Endothelial cell of umbilical vein (primary cell): ENCODE results near the gene CXCL9. TPM values are rescaled to one million over a fixed set of nuclear protein-coding genes. Genes with fewer than 3 reads are reported as not detected.

Source experiments
- BruUV-seq: library from RNA; stranded (reverse); fragments of 400-500 nt; replicated peaks from 2 replicates; lab custom pipeline; 2021; lab: Mats Ljungman, UMichigan
- CTCF ChIA-PET: fragments of 300-600, 350-600 bp; sonication (Branson Sonifier 250); formaldehyde crosslinking; loops from one replicate; lab custom pipeline; 2021; ENCODE audit warnings: antibody characterized with exemption, inconsistent platforms; lab: Charles Lee
- POLR2A ChIA-PET: fragments of 300-600, 350-600 bp; sonication (Branson Sonifier 250); formaldehyde crosslinking; loops from one replicate; lab custom pipeline; 2021; ENCODE audit warnings: antibody characterized with exemption, inconsistent platforms; lab: Charles Lee
- DNase-seq: peaks from one replicate; pipeline ENCODE4 v3.0.0-alpha.2; 2011; ENCODE audit warnings: low read depth, low spot score
- FAIRE-seq: peaks from 2 replicates; lab custom pipeline; 2011; peaks lifted over from hg19 to GRCh38; lab: Jason Lieb, UNC
- H2AFZ ChIP-seq: 2 replicates; pipeline ENCODE4 v1.6.0; 2012; ENCODE audit warnings: low read depth, low read length, control low read depth, inconsistent platforms
- H3K27ac ChIP-seq: 2 replicates; pipeline ENCODE4 v1.5.1; 2011; ENCODE audit warnings: low read depth, mild to moderate bottlenecking, control low read depth, low read length, moderate library complexity; ENCODE audit not compliant: insufficient read depth
- H3K27me3 ChIP-seq, 2 experiments: 2 replicates each; pipeline versions ENCODE4 v1.6.0 to v1.6.1; 2011; ENCODE audit warnings: low read length in 2 of 2, mixed read lengths in 1 of 2; ENCODE audit not compliant: control insufficient read depth in 2 of 2, insufficient read depth in 2 of 2
- H3K36me3 ChIP-seq, 2 experiments: 2 replicates in 1 of 2; 3 replicates in 1 of 2; pipeline ENCODE4 v1.5.1; 2011; ENCODE audit warnings: low read length in 2 of 2, mild to moderate bottlenecking in 1 of 2, moderate library complexity in 1 of 2; ENCODE audit not compliant: control insufficient read depth in 2 of 2, insufficient read depth in 2 of 2; ENCODE audit errors: extremely low read depth in 1 of 2
- H3K4me1 ChIP-seq: 3 replicates; pipeline ENCODE4 v1.5.1; 2011; ENCODE audit warnings: mild to moderate bottlenecking, low read length; ENCODE audit not compliant: control insufficient read depth, insufficient read depth; ENCODE audit errors: extremely low read depth
- H3K4me2 ChIP-seq: 2 replicates; pipeline ENCODE4 v1.6.1; 2011; ENCODE audit warnings: low read length, control low read depth, mixed read lengths; ENCODE audit not compliant: insufficient read depth
- H3K4me3 ChIP-seq, 3 experiments: fragments of 200-600 bp in 1 of 3; sonication (generic), shearing (Covaris generic) in 1 of 3; replicated peaks in 1 of 3; 2 replicates each; pipeline ENCODE4 v1.5.1; 2011 to 2016; ENCODE audit warnings: control low read depth in 3 of 3, low read length in 3 of 3, mild to moderate bottlenecking in 2 of 3, inconsistent platforms in 1 of 3, low read depth in 1 of 3, moderate library complexity in 1 of 3; ENCODE audit not compliant: insufficient read depth in 1 of 3
- H3K79me2 ChIP-seq: 2 replicates; pipeline ENCODE4 v1.6.0; 2012; ENCODE audit warnings: low read length, inconsistent platforms; ENCODE audit not compliant: control insufficient read depth, insufficient read depth
- H3K9ac ChIP-seq: replicated peaks from 2 replicates; pipeline ENCODE3; 2011; ENCODE audit warnings: low read length, control low read depth; ENCODE audit not compliant: insufficient read depth; ENCODE audit errors: extremely low read depth
- H3K9me1 ChIP-seq: replicated peaks from 3 replicates; pipeline ENCODE4 v1.6.0; 2011; ENCODE audit warnings: mild to moderate bottlenecking, low read length; ENCODE audit not compliant: control insufficient read depth, insufficient read depth; ENCODE audit errors: extremely low read depth
- H3K9me3 ChIP-seq: replicated peaks from 2 replicates; pipeline ENCODE4 v1.5.1; 2012; ENCODE audit warnings: low read length, inconsistent platforms; ENCODE audit not compliant: control insufficient read depth, insufficient read depth
- H4K20me1 ChIP-seq: replicated peaks from 2 replicates; pipeline ENCODE3; 2011; ENCODE audit warnings: mild to moderate bottlenecking, low read length; ENCODE audit not compliant: control insufficient read depth, insufficient read depth; ENCODE audit errors: extremely low read depth
- CTCF ChIP-seq, 2 donors: IDR thresholded peaks; 1 replicate in 1 of 2; 2 replicates in 1 of 2; pipeline ENCODE4 v1.5.1; 2011; ENCODE audit warnings: low read length in 2 of 2, mild to moderate bottlenecking in 2 of 2, moderate library complexity in 2 of 2, control low read depth in 1 of 2, inconsistent platforms in 1 of 2, low read depth in 1 of 2; ENCODE audit not compliant: insufficient read depth in 1 of 2; ENCODE audit errors: extremely low read depth in 1 of 2
- EZH2 ChIP-seq: IDR thresholded peaks from 2 replicates; pipeline ENCODE4 v1.6.1; 2012; ENCODE audit warnings: borderline replicate concordance, low read depth, mild to moderate bottlenecking, moderate library complexity, low read length, inconsistent platforms; ENCODE audit not compliant: severe bottlenecking
- FOS ChIP-seq: IDR thresholded peaks from 2 replicates; pipeline ENCODE4 v1.6.1; 2011; ENCODE audit warnings: mild to moderate bottlenecking, low read length, moderate library complexity, borderline replicate concordance; ENCODE audit not compliant: insufficient read depth
- GATA2 ChIP-seq: IDR thresholded peaks from 2 replicates; pipeline ENCODE4 v1.7.0; 2011; ENCODE audit warnings: low read depth, mild to moderate bottlenecking, moderate library complexity, mixed read lengths, low read length; ENCODE audit not compliant: insufficient read length, insufficient read depth
- JUN ChIP-seq: IDR thresholded peaks from 2 replicates; pipeline ENCODE4 v1.6.1; 2011; ENCODE audit warnings: borderline replicate concordance, low read depth; ENCODE audit not compliant: insufficient read length, insufficient read depth
- MYC ChIP-seq: IDR thresholded peaks from one replicate; pipeline ENCODE4 v1.6.1; 2011; ENCODE audit warnings: mild to moderate bottlenecking, low read depth, low read length
- POLR2A ChIP-seq: IDR thresholded peaks from 2 replicates; pipeline ENCODE4 v1.6.1; 2012; ENCODE audit warnings: low read depth, mild to moderate bottlenecking, control low read depth, low read length
- POLR2AphosphoS5 ChIP-seq: IDR thresholded peaks from 2 replicates; pipeline ENCODE4 v1.6.1; 2012; ENCODE audit warnings: low read depth, mild to moderate bottlenecking, control low read depth, low read length, moderate library complexity; ENCODE audit not compliant: insufficient read depth
- dilution Hi-C: fragments of 300-500 bp; cut with MboI; formaldehyde crosslinking; loops from one replicate; pipeline ENCODE4 v1.15.0; 2019; ENCODE audit warnings: low sequenced_read_pairs; ENCODE audit not compliant: extremely low pct_ligation_motif_present
- intact Hi-C: fragments of 100-400 bp; cut with micrococcal nuclease; formaldehyde crosslinking; loops from one replicate; pipeline ENCODE4 v1.10.0; 2022
- polyA plus RNA-seq, 4 experiments: library from polyadenylated mRNA; depleted of rRNA in 3 of 4; stranded (reverse) in 3 of 4; unstranded in 1 of 4; fragments of >200 nt; gene quantifications; 2 replicates each; pipeline versions ENCODE4 v1.2.1 to v1.2.3, GENCODE V29; 2011 to 2012; ENCODE audit warnings: missing spikeins in 1 of 4
- total RNA-seq: library from RNA; stranded (reverse); gene quantifications from 2 replicates; pipeline ENCODE4 v1.2.3, GENCODE V29; 2021
- TF ChIP-seq, protein P1 (sequence below): IDR thresholded peaks from 2 replicates; pipeline ENCODE4 v1.6.1; 2011; ENCODE audit not compliant: insufficient read depth, insufficient read length

Gene CXCL9
- total and polyA plus RNA-seq, 2 donors (not counting 3 experiments of a cell fraction or from before 2014, with no cell fraction given), result not detected

GRCh38 chr4:76003035-76003434 lies 4.3 kb downstream of the CXCL9 start:
- CTCF ChIA-PET, result no interaction called here
- Histone ChIP-seq H3K27me3 (peaks cover 0 to 9% of the 10 kb centered on the region in 2 experiments), H3K4me2 (no peak overlapping the region), H3K27ac (no peak overlapping the region), H4K20me1 (no peaks in the 10 kb centered on the region), H3K4me3 (no peak overlapping the region), H3K79me2 (no peaks in the 10 kb centered on the region), H3K9me3 (no peaks in the 10 kb centered on the region), H3K36me3 (no peaks in the 10 kb centered on the region), H3K9me1 (no peaks in the 10 kb centered on the region), H2AFZ (no peak overlapping the region), H3K9ac (no peak overlapping the region), H3K4me1 (peaks cover 8% of the 10 kb centered on the region)
- BruUV-seq, result no TSS peak
- TF ChIP-seq GATA2 (no peak), POLR2AphosphoS5 (no peak)
- dilution Hi-C loops, result no loop called here
- intact Hi-C loops, result loop anchor here (2.0 kb wide), 1 partner anchor 26 kb away; no protein-coding TSS in a partner anchor
- POLR2A ChIA-PET, result no interaction called here
- DNase-seq, result no peak
- no peak for FAIRE-seq

GRCh38 chr4:76002176-76002575 lies 5.1 kb downstream of the CXCL9 start:
- Histone ChIP-seq H3K4me2 (peak overlapping the region; percentile 4), H3K4me3 (no peak overlapping the region), H3K9ac (no peak overlapping the region), H3K27ac (peak overlapping the region; percentile 34), H3K27me3 (peaks cover 0 to 9% of the 10 kb centered on the region in 2 experiments), H4K20me1 (no peaks in the 10 kb centered on the region), H2AFZ (peak overlapping the region; percentile 26), H3K9me3 (no peaks in the 10 kb centered on the region), H3K4me1 (peaks cover 8% of the 10 kb centered on the region), H3K9me1 (no peaks in the 10 kb centered on the region), H3K79me2 (no peaks in the 10 kb centered on the region), H3K36me3 (no peaks in the 10 kb centered on the region)
- dilution Hi-C loops (no loop called here), intact Hi-C loops (loop anchor here (2.0 kb wide), 1 partner anchor 27 kb away; no protein-coding TSS in a partner anchor)
- FAIRE-seq (peak; percentile 38), DNase-seq (peak; percentile 65)
- ChIA-PET POLR2A (no interaction called here), CTCF (interaction anchor here (0.9 kb wide), 1 partner anchor 85 kb away, joined by 3 read pairs; no protein-coding TSS in a partner anchor)
- peak; percentile 40 for TF ChIP-seq FOS
- no peak for TF ChIP-seq CTCF (IDR thresholded peaks at IDR 0.05; ENCODE audit: extremely low read depth in 1 of 2, insufficient read depth in 1 of 2, low read depth in 1 of 2, low read length in 2 of 2)
- TF ChIP-seq POLR2A, result no peak
- TF ChIP-seq MYC, result no peak
- TF ChIP-seq GATA2, result peak; percentile 44
- TF ChIP-seq, protein P1, sequence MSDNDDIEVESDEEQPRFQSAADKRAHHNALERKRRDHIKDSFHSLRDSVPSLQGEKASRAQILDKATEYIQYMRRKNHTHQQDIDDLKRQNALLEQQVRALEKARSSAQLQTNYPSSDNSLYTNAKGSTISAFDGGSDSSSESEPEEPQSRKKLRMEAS, result peak; percentile 34
- TF ChIP-seq JUN, result peak; percentile 30
- no peak for TF ChIP-seq EZH2
- no peak for TF ChIP-seq POLR2AphosphoS5
- no TSS peak for BruUV-seq
